ENCODE data around the gene TMEM106C. TPM values are rescaled to one million over a fixed set of nuclear protein-coding genes. Genes with fewer than 3 reads are reported as not detected.

The TMEM106C gene
- total RNA-seq, 1 experiment from 2014 or later: 281 TPM

GRCh38 chr12:48008349-48008748 is 45.0 kb downstream of the TMEM106C start:
- Mint-ChIP-seq H3K27ac (ENCODE audit: unreplicated experiment) (no peak overlapping the region), H3K27me3 (ENCODE audit: insufficient read depth, unreplicated experiment) (no peaks in the 10 kb centered on the region), H3K4me1 (ENCODE audit: low read depth, unreplicated experiment) (no peaks in the 10 kb centered on the region), H3K36me3 (ENCODE audit: insufficient read depth, unreplicated experiment) (peaks cover 6% of the 10 kb centered on the region), H3K9me3 (ENCODE audit: unreplicated experiment) (peaks cover 8% of the 10 kb centered on the region), H3K4me3 (ENCODE audit: unreplicated experiment) (no peak overlapping the region)
- H3K4me3 ChIP-seq (ENCODE audit: low read depth, low read length): no peak overlapping the region
- H3K9me3 ChIP-seq: no peaks in the 10 kb centered on the region
- DNase-seq: no peak
- no peaks in the 10 kb centered on the region for H3K27me3 ChIP-seq (replicated peaks; ENCODE audit: control insufficient read depth, insufficient read depth, low read length)
- no peak for TF ChIP-seq CTCF (IDR thresholded peaks at IDR 0.05; ENCODE audit: insufficient read depth in 1 of 2, low read depth in 1 of 2, low read length in 1 of 2, severe bottlenecking in 1 of 2, unreplicated experiment in 1 of 2)
- H3K4me1 ChIP-seq: peaks cover 7% of the 10 kb centered on the region
- intact Hi-C loops (cut with micrococcal nuclease; ENCODE audit: unreplicated experiment): no loop called here
- POLR2A ChIA-PET: no interaction called here
- no TSS peak for BruUV-seq (replicated peaks)
- CTCF ChIA-PET: no interaction called here
- H3K36me3 ChIP-seq (ENCODE audit: control insufficient read depth, insufficient read depth, low read length): no peaks in the 10 kb centered on the region

- H3K4me1 Mint-ChIP-seq (ENCODE audit: low read depth, unreplicated experiment): peaks cover 2% of the 10 kb centered on the region
- no peaks in the 10 kb centered on the region for H3K27me3 Mint-ChIP-seq (ENCODE audit: insufficient read depth, unreplicated experiment)
- Histone ChIP-seq H3K36me3 (ENCODE audit: control insufficient read depth, insufficient read depth, low read length) (no peaks in the 10 kb centered on the region), H3K4me3 (ENCODE audit: low read depth, low read length) (no peak overlapping the region), H3K27me3 (replicated peaks; ENCODE audit: control insufficient read depth, insufficient read depth, low read length) (no peaks in the 10 kb centered on the region), H3K4me1 (peaks cover under 1% of the 10 kb centered on the region; the same call in 1 of the 2 replicates), H3K9me3 (no peaks in the 10 kb centered on the region)
- intact Hi-C loops (cut with micrococcal nuclease; ENCODE audit: unreplicated experiment): no loop called here
- POLR2A ChIA-PET: no interaction called here
- H3K27ac Mint-ChIP-seq (ENCODE audit: unreplicated experiment): no peak overlapping the region
- H3K9me3 Mint-ChIP-seq (ENCODE audit: unreplicated experiment): peaks cover 8% of the 10 kb centered on the region
- DNase-seq: no peak
- no peak for TF ChIP-seq CTCF (IDR thresholded peaks at IDR 0.05; ENCODE audit: insufficient read depth in 1 of 2, low read depth in 1 of 2, low read length in 1 of 2, severe bottlenecking in 1 of 2, unreplicated experiment in 1 of 2)
- peaks cover under 1% of the 10 kb centered on the region for H3K36me3 Mint-ChIP-seq (ENCODE audit: insufficient read depth, unreplicated experiment)
- CTCF ChIA-PET: no interaction called here
- no peak overlapping the region for H3K4me3 Mint-ChIP-seq (ENCODE audit: unreplicated experiment)
- no TSS peak for BruUV-seq (replicated peaks)
Measured at GRCh38 chr12:48008950-48009349, 45.6 kb downstream of the TMEM106C start.

GRCh38 chr12:48009471-48009870 is 46.1 kb downstream of the TMEM106C start:
- H3K36me3 Mint-ChIP-seq (ENCODE audit: insufficient read depth, unreplicated experiment): no peaks in the 10 kb centered on the region
- Histone ChIP-seq H3K4me1 (no peaks in the 10 kb centered on the region), H3K27me3 (replicated peaks; ENCODE audit: control insufficient read depth, insufficient read depth, low read length) (no peaks in the 10 kb centered on the region), H3K4me3 (ENCODE audit: low read depth, low read length) (no peak overlapping the region), H3K36me3 (ENCODE audit: control insufficient read depth, insufficient read depth, low read length) (no peaks in the 10 kb centered on the region), H3K9me3 (no peaks in the 10 kb centered on the region)
- H3K4me1 Mint-ChIP-seq (ENCODE audit: low read depth, unreplicated experiment): peaks cover 6% of the 10 kb centered on the region
- H3K9me3 Mint-ChIP-seq (ENCODE audit: unreplicated experiment): peaks cover 8% of the 10 kb centered on the region
- no TSS peak for BruUV-seq (replicated peaks)
- H3K27ac Mint-ChIP-seq (ENCODE audit: unreplicated experiment): no peak overlapping the region
- ChIA-PET CTCF (no interaction called here), POLR2A (no interaction called here)
- no peaks in the 10 kb centered on the region for H3K27me3 Mint-ChIP-seq (ENCODE audit: insufficient read depth, unreplicated experiment)
- no peak for DNase-seq
- no peak for TF ChIP-seq CTCF (IDR thresholded peaks at IDR 0.05; ENCODE audit: insufficient read depth in 1 of 2, low read depth in 1 of 2, low read length in 1 of 2, severe bottlenecking in 1 of 2, unreplicated experiment in 1 of 2)
- intact Hi-C loops (cut with micrococcal nuclease; ENCODE audit: unreplicated experiment): no loop called here
- no peak overlapping the region for H3K4me3 Mint-ChIP-seq (ENCODE audit: unreplicated experiment)
